DLD1 (cell line): ENCODE data around the gene LGR6.
"Not testable (repeated sequence)": the region's sequence is repeated elsewhere in the genome, so short reads cannot be mapped to it uniquely, and the experiment has no call there.

Experiments
- in situ Hi-C: cut with HindIII; loops from 2 replicates; pipeline ENCODE4 v1.10.0; 2017; ENCODE audit warnings: low sequenced_read_pairs

The LGR6 gene, protein sequence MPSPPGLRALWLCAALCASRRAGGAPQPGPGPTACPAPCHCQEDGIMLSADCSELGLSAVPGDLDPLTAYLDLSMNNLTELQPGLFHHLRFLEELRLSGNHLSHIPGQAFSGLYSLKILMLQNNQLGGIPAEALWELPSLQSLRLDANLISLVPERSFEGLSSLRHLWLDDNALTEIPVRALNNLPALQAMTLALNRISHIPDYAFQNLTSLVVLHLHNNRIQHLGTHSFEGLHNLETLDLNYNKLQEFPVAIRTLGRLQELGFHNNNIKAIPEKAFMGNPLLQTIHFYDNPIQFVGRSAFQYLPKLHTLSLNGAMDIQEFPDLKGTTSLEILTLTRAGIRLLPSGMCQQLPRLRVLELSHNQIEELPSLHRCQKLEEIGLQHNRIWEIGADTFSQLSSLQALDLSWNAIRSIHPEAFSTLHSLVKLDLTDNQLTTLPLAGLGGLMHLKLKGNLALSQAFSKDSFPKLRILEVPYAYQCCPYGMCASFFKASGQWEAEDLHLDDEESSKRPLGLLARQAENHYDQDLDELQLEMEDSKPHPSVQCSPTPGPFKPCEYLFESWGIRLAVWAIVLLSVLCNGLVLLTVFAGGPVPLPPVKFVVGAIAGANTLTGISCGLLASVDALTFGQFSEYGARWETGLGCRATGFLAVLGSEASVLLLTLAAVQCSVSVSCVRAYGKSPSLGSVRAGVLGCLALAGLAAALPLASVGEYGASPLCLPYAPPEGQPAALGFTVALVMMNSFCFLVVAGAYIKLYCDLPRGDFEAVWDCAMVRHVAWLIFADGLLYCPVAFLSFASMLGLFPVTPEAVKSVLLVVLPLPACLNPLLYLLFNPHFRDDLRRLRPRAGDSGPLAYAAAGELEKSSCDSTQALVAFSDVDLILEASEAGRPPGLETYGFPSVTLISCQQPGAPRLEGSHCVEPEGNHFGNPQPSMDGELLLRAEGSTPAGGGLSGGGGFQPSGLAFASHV

DNA sequence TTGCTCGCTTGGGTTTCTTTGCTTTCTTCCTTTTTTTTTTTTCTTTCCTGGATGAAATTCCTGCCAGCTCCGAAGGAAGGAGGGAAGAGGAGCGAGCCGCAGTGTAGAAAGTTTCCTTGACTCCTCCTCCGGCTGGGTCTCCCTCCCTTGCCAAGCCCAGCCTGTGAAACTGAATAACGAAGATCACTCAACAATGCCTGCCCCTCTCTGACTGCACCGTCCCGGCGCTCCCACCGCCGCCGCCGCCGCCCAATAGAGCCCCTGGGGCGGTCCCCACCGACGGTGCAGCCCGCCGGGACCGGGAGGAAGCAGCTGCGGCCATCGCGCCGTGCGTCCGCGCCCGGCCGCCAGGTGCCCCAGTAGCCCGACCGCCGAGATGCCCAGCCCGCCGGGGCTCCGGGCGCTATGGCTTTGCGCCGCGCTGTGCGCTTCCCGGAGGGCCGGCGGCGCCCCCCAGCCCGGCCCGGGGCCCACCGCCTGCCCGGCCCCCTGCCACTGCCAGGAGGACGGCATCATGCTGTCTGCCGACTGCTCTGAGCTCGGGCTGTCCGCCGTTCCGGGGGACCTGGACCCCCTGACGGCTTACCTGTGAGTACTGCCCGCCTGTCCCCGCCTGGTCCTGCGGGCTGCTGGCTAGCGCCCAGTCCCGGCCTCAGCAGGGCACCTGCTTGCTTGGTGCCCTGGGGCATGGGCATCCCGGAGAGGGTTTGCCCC is at the start of gene LGR6:
Gene LGR6 (plus strand): TSS at position 186 of the 714 bp plus-strand sequence. CDS start 191 bp downstream, at position 377.
- in situ Hi-C loops: no loop called here

DNA sequence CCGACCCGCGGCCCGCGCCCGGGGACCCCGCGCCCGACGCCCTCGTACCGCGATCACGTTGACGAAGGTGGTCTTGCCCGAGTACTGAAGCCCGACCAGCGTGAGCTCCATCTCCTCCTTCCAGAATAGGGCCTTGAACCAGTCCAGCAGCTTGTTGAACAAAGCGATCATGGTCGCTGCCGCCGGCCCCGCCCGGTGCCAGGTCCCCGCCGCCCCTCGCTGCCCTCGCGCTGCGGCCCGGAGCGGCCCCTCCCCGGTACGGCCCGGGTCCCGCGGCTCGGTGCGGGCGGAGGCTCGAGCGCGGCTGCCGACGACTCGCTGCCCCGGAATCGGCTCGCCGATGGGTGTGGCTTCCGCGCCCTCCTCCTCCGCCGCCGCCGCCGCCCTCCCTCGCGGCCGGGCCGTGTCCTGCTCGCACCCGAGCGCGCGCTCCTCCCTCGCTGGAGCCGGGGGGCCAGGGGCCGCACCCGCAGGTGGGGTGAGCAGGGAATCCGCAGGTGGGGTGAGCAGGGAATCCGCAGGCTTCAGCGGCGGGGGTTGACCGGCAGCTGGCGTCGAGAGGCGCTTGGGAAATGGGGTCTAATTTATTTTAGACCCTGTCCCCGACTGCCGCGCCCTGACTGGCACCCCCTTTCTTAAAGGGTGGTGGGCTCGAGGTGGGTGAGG is 49.1 kb upstream of the LGR6 start, which contains the start of gene ARL8A:
Gene ARL8A (minus strand): TSS at position 336 of the 666 bp plus-strand sequence. CDS start 165 bp downstream, at position 171.
- in situ Hi-C loops: no loop called here

DNA sequence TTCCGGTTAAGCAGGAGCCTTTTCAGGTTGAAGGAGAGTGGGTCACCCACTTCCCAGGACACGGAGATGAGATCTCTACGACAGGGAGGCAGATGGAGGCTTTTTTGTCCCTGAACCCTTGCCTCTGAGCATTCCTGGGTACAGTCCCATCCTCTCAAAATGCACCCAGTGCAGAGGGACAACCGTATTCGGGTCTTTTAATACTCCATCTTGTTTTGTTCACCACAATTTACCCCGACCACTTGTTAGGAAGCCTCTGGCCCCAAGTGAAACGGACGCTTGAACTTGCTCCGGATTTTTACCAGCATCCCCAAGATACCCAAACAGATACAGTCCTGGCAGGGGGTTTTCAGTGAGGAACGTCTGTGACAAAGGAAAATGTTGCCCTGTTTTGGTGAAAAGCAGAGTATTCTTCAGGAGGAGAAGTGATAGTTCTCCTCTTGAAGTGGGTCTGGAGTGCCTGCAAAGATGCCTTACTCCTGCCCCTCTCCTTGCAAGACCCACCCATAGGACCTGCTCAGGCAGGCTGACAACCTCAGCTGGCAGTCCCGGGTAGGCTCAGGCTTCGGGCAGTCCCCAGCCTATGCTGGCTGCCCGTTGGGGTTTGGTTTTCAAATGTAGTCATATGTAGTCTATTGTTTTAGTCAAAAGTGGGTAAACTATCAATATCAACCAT is 48.4 kb upstream of the LGR6 start:
- in situ Hi-C loops: no loop called here

DNA sequence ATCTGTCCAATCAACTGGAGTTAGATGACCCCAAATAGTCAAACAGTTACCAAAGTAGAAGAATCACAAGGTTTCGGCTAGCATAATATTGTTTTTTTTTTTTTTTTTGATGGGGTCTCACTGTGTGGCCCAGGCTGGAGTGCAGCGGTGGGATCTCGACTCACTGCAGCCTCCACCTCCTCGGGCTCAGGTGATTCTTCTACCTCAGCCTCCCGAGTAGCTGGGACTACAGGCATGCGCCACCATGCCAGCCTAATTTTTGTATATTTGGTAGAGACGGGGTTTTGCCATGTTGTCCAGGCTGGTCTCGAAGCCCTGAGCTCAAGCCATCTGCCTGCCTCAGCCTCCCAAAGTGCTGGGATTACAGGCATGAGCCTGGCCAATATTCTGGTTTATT is 47.9 kb upstream of the LGR6 start:
- in situ Hi-C loops: not testable (repeated sequence)

DNA sequence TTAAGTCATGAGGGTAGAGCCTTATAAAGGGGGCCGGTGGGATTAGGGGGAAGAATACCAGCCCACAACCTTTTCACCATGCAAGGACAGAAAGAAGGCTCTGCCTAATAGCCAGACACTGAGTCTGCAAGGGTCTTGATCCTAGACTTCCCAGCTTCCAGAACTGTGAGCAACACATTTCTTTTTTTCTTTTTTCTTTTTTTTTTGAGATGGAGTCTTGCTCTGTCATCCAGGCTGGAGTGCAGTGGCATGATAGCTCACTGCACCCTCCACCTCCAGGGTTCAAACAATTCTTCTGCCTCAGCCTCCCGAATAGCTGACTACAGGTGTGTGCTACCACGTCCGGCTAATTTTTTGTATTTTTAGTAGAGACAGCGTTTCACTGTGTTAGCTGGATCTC is 47.3 kb upstream of the LGR6 start:
- in situ Hi-C loops: no loop called here

DNA sequence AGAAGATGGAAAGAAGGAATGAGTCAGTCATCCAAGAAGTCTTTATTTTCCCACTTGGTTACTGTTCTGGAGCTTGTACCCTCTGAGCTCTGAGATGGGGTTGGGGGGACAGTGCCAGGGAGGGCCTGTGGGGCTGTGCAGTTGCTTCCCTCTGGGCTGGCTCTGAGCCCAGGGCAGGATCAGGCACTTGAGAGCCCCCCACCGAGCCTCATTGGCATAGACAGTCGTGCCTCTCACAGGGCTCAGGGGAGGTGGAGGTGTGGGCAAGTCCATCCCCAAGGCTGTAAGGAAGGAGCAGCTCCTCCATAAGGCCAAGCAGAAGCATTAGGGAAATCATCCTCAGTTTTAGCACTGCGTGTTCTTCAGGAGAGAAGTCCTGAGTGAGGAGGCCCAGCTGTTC is 46.6 kb upstream of the LGR6 start:
- in situ Hi-C loops: no loop called here

DNA sequence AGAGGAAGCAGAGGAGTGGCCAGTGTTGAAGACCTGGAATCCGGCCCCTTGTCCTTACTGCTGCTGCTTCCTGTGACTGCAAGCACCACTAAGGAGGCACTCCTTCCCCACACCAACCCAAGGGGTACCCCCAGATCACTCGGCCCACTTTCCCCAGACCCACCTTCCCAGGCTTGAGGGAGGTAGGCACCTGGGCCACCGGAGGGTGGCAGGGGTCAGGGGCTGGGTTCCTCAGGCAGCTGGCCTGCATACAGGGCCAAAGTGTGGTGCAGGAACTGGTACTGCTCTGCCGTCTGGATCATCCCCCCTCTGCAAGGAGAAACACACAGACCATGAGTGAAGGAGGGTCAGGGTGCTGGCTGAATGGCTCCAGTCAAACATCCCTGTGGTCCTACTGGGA is 45.2 kb upstream of the LGR6 start:
- in situ Hi-C loops: no loop called here

DNA sequence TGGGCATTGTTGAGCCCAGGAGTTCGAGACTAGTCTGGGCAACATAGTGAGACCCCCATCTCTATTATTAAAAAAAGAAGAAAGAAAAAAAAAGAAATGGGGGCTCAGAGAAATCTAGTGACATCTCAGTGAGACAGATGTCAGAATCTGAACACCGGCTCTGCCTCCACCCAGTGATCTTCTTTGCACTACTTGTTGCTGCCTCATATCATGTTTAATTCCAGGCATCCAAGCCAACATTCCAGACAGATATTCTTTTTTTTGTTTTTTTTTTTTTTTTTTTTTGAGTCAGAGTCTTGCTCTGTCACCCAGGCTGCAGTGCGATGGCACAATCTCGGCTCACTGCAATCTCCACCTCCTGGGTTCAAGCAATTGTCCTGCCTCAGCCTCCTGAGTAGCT is 44.0 kb upstream of the LGR6 start:
- in situ Hi-C loops: no loop called here

DNA sequence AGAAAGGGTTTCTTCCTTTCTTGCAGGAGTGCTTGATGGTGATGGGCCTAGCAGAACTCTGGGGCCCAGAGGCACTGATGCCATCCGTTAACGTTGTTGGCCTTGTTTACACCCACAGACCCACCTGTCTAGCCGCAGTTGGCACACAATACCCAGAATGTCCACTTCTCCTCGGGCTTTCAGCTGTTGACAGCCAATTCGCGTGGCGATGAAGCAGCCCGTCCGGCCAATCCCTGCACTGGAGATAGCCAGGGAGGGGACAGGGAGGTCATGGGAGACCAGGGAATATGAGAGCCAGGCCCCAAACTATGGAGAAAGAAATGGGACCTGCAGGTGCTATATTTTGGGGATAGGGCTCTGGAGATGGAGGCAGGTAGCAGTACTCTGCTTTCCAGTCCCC is 43.4 kb upstream of the LGR6 start:
- in situ Hi-C loops: no loop called here

DNA sequence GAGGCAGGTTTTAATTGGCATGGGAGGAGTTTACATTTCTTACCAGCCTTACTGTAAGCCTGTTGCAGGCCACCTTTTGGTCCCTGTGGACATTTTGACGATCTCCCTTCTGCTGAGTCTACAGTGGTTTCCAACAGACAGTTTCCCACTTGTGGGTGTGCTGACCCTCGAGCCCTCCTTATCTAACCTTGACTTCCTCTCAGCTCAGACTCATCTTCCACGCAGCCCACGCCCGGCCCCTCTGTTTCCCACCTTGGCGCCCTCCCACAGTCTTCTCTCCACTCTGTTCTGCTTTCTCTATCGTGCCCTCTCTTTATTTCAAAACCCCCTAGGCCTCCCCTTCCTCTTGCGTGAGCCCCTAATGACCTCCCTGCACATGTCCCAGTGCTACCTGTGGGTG is 43.0 kb upstream of the LGR6 start:
- in situ Hi-C loops: no loop called here

DNA sequence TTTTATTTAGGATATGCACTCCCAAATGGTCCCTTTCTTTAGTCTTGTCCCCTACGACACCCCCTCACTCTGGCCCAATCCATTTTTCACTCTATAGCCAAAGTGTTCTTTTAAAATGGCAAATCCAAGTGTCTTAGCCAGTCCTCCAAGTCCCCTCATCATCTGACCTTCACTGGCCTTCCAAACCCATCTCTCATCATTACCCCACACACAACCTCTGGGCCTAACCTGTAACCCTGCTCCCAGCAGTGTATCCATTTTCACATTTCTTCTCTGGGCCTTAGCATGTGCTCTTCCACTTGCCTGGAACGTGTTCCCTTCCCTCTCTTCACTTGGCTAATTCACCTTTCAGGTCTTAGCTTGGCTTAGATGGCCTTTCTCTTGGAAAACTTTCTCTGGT is 42.6 kb upstream of the LGR6 start:
- in situ Hi-C loops: no loop called here

DNA sequence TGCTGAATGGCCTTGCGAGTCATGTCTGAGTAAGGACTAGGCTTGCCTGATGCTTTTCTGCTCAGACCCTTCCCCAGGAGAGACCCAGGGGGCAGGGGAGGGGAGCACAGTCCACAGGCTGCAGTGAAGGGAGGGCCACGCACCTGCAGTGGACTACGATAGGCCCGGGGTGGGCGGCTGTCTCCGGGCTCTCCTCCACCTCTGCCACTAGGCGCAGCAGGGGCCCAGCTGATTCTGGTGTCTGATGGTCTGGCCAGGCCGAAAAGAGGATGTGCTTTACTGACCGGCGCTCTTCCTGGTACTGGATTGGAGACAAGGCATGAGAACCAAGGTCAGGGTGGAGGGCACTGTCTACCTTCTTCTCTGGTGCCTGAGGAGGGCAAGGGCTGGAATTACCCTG is 41.2 kb upstream of the LGR6 start:
- in situ Hi-C loops: no loop called here

DNA sequence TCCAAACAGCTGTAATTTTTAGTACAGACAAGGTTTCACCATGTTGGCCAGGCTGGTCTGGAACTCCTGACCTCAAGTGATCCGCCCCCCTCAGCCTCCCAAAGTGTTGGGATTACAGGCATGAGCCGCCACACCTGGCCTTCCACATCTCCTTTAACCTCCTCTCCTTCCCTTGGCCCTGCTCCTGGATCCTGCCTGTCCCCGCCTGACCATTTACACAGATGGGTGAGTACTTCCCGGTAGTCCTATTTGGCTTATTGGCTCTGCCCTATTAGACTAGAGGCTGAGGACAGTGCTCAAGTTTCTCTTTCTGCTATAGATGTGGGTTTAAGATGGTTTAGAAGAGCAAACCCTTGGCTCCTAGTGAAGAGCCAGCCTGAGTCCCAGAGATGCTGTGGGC is 40.3 kb upstream of the LGR6 start:
- in situ Hi-C loops: no loop called here

DNA sequence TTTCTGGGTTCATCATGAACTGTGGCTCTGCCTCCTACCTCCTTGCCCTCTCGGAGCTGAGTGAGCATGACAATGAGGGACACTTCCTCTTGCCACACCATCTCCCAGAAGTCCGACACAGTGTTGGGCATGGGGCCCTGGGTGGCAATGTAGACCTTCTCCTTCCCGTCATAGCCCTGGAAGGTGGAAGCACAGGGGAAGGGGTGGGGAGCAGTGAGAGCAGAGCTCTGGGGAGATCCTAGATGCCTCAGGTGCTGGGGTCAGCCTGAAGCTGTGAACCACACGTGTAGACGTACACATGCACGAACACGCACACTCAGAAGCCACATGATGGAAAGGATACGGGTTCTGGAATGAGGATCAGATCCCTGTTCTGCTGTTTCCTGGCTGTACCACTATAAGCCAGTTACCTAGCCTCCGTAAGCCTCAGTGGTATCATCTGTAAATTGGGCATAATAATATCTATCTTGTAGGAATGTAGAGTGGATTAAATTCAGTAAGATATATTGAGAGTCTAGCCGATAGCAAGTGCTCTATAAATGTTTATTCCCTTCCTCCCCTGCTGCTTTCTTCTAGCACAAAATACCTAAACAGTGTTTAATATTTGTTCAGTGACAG is 39.3 kb upstream of the LGR6 start:
- in situ Hi-C loops: no loop called here

DNA sequence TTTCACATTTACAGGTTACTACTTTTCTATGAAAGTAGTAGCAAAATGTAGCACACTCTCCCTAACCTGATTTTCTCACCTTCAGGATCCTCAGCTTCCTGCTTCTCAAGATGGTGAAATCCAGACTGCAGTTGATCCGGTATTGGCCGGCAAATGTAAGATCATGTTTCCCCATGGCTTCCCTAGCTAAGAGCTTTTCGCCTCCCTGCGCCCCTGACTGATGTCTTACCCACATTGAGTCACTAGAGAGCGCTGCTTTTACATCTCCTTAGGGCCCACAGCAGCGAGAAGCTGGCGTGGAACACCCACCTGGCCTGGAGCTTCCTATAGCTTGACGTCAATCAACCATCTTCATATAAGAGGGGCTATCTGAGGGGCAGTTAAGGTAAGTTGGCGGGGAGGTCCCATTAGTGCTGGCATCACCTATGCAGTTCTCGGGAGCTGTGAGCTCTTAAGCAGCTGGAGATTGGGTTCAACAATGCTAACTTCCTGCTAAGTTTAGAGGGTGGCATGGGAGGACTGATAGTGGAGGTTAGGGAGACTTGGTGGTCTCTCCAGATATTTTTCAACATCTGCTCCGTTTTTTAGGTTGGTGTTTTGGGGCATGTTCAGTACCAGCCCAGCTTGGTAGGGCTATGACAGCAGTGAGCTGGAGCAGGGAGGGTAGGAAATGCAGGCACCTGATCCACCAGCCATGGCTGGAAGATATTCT is 38.7 kb upstream of the LGR6 start:
- in situ Hi-C loops: no loop called here

DNA sequence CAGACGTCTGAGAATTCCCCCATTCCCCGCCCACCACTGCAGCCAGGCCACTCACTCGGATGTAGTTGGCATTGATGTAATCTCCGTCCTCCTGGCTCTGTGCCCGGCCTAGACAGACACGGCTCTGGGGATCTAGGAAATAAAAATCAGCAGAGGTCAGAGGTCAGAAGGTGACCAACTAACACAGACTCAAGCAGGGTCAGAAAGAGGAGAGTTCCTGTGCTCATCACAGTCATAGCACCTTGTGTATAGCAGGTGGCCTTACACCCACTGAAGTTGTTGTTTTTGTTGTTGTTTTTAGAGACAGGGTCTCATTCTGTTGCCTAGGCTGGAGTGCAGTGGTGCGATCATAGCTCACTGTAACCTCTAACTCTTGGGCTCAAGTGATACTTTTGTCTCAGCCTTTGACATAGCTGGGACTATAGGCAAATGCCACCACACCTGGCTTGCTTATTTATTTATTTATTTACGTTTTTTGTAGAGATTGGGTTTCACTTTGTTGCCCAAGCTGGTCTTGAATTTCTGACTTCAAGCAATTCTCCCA is 38.0 kb upstream of the LGR6 start:
- in situ Hi-C loops: no loop called here

DNA sequence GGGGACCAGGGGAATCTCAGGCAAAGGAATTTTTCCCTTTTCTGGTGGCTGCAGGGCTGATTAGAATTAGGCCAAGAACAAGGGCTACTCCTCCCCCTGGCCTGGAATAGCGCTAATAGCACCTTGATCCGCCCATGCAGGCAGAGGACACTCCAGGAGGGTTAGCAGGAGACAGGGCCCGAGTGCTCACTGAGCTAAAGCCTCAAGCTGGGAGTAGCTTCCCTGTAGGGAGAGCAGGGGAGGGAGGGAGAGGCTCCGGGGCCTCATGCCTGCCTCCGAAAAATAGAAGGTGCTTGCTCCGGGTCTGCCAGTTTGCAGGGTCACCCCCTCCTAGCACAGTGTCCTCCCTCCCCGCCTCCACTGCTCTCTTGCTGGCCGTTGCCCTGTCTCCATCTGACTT is 37.0 kb upstream of the LGR6 start:
- in situ Hi-C loops: no loop called here

DNA sequence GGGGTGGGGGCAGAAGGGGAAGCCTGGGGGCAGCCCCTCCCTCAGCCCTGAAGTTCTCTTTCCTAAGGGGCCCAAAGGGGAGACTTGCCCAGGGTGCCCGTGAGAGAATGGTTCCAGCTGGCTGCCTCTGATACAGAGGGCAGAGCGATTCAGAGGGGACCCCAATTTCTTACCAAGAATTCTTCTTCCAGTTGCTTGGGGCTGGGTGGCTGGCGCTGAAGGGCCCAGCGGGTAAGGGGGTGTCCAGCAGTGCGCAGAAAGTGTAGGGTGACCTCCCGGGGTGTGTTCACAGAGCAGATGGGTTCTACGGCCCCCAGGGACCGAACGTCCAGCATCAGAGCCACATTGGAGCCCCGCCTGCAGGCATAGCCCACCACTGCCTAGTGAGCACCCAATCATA is 35.7 kb upstream of the LGR6 start:
- in situ Hi-C loops: no loop called here
